Colonic mucosa (tissue), 4 donors: ENCODE results near the gene USP15. TPM values are rescaled to one million over a fixed set of nuclear protein-coding genes. Genes with fewer than 3 reads are reported as not detected.

Source experiments
- DNase-seq: peaks from one replicate; pipeline ENCODE4 v3.0.0-alpha.2; 2020
- H3K27ac ChIP-seq: fragments of 200-600 bp; one replicate; pipeline ENCODE4 v1.8.0; 2021
- H3K27me3 ChIP-seq: fragments of 200-600 bp; one replicate; pipeline ENCODE4 v1.8.0; 2021
- H3K36me3 ChIP-seq: fragments of 200-600 bp; one replicate; pipeline ENCODE4 v1.8.0; 2021
- H3K4me1 ChIP-seq: fragments of 200-600 bp; one replicate; pipeline ENCODE4 v1.8.0; 2021; ENCODE audit warnings: mild to moderate bottlenecking
- H3K4me3 ChIP-seq: fragments of 200-600 bp; one replicate; pipeline ENCODE4 v1.8.0; 2021
- H3K9ac ChIP-seq, 2 donors: one replicate each; pipeline ENCODE4 v1.7.0; 2013; ENCODE audit warnings: control low read depth in 2 of 2, low read depth in 2 of 2, low read length in 2 of 2
- H3K9me3 ChIP-seq: fragments of 200-600 bp; one replicate; pipeline ENCODE4 v1.8.0; 2021
- CTCF ChIP-seq: fragments of 200-600 bp; IDR thresholded peaks from one replicate; pipeline ENCODE4 v1.8.0; 2022; ENCODE audit warnings: antibody characterized with exemption, mild to moderate bottlenecking
- intact Hi-C: fragments of 100-400 bp; cut with DNase I; formaldehyde crosslinking; loops from one replicate; pipeline ENCODE4 v1.14.1; 2022
- total RNA-seq, 2 donors: library from RNA; stranded (reverse); fragmentation: NEBNext Ultra II Directional in 1 of 2; extraction: Animal tissue kit (Norgen Biotek cat#: 25700) in 1 of 2; gene quantifications; one replicate each; pipeline ENCODE4 v1.2.1, GENCODE V29; 2021
- donor health status: healthy.
- donor health status: DM: no; HTN: no; CAD: no.
- donor health status: DM: no; HTN: no; CAD: no.

Gene USP15
- total RNA-seq, 2 donors from 2014 or later = 50.3 to 63.0 TPM

DNA sequence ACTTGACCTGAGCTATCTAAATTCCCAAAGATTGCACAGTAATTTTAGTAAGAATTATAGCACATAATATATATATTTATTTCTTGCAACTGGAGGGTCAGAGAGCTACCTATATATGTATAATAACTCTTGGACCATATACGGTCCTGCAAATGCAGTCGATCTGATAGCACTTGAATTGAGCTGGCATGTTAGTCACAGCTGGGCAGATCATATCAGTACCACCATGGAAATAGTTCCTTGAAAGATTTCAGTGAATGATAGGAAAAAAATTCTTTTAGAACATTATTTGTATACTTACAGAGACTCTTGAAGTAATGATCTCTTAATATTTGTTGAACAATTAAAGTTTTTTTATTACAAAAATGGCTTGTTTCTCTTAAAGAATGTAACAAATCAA is 111.9 kb downstream of the USP15 start:
- intact Hi-C loops = no loop called here
- H3K4me3 ChIP-seq = no peak overlapping the region
- no peak overlapping the region for H3K9ac ChIP-seq
- H3K27ac ChIP-seq = no peak overlapping the region
- no peaks in the 10 kb centered on the region for H3K36me3 ChIP-seq
- no peaks in the 10 kb centered on the region for H3K9me3 ChIP-seq
- H3K27me3 ChIP-seq = no peaks in the 10 kb centered on the region
- no peak for TF ChIP-seq CTCF
- H3K4me1 ChIP-seq = no peaks in the 10 kb centered on the region
- no peak for DNase-seq

DNA sequence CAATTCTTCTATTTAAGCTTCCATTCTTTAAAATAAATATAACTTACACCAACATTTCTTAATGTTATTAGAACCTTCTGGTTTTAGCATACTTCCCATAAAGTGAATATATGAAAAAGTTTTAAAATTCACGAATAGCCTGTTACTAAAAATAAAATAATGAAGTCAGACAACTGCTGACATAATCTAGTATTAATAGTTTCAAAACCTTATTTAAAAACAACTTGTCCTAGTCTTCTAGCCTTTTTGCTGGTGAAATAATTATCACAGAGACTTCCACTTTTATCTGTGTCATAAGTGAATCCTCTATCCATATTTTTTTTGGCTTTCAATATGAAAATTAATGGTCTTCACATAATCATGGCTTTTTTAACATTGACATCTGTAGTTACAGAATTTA is 112.6 kb downstream of the USP15 start:
- H3K9me3 ChIP-seq = no peaks in the 10 kb centered on the region
- H3K27ac ChIP-seq = no peak overlapping the region
- no peak overlapping the region for H3K4me3 ChIP-seq
- no peak overlapping the region for H3K9ac ChIP-seq
- H3K27me3 ChIP-seq = no peaks in the 10 kb centered on the region
- DNase-seq = no peak
- TF ChIP-seq CTCF = no peak
- intact Hi-C loops = no loop called here
- H3K36me3 ChIP-seq = no peaks in the 10 kb centered on the region
- no peaks in the 10 kb centered on the region for H3K4me1 ChIP-seq

GRCh38 chr12:62375603-62376002 is 115.4 kb downstream of the USP15 start:
- H3K4me1 ChIP-seq = no peaks in the 10 kb centered on the region
- H3K4me3 ChIP-seq = no peak overlapping the region
- no peak overlapping the region for H3K9ac ChIP-seq
- no peak for TF ChIP-seq CTCF
- no peak overlapping the region for H3K27ac ChIP-seq
- H3K9me3 ChIP-seq = no peaks in the 10 kb centered on the region
- no peak for DNase-seq
- no peaks in the 10 kb centered on the region for H3K36me3 ChIP-seq
- no peaks in the 10 kb centered on the region for H3K27me3 ChIP-seq
- intact Hi-C loops = no loop called here

DNA sequence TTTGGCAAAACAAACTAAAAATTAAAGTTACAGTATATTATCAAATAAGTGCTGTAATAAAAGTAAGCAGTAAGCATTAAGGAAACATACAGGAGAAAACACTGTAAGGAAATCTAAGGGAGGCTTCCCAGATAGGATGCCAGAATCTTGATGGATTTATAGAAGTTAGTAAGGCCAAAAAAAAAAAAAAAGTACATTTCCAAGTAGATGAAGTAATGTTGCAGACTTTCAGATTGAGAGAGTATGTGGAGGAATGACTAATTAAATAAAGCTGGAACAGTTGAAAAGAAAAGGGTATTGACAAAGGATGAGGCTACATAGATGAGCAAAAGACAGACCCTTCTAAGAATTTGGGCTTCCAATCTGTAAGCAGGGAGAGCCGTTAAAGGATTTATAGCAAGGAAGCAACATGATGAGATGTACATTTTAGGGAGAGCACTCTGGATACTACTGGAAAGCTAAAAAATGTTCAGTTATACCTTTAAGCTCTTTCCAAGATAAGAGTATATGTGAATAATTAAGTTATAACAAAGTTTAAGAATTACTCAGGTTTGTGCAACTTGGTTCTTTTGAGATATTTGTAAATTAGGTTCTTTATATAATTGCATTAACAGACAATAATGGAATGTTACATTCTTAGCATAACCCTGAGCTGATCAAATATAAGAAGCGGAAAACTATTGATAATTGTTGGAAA is 119.0 kb downstream of the USP15 start:
- Histone ChIP-seq H3K4me3 (no peak overlapping the region), H3K4me1 (no peaks in the 10 kb centered on the region), H3K9me3 (no peaks in the 10 kb centered on the region), H3K9ac (no peak overlapping the region), H3K27me3 (no peaks in the 10 kb centered on the region), H3K36me3 (no peaks in the 10 kb centered on the region), H3K27ac (no peak overlapping the region)
- no peak for TF ChIP-seq CTCF
- intact Hi-C loops = no loop called here
- DNase-seq = no peak

DNA sequence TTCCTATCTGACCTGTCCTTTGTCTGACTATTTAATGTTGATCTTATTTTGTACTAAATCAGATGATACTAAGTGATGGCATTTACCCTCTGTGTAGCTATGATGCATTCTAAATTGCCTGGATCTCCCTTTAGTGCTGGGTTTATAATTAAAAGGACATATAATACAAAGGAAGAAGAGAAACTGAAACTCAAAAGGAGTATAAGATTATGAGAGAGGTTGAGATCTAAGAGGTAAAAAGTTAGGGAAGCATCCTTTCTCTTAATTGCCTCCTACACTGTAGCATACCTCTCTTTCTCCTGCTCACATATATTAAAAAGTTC is 119.5 kb downstream of the USP15 start:
- TF ChIP-seq CTCF = no peak
- H3K9me3 ChIP-seq = no peaks in the 10 kb centered on the region
- no peaks in the 10 kb centered on the region for H3K4me1 ChIP-seq
- no peaks in the 10 kb centered on the region for H3K27me3 ChIP-seq
- no peak overlapping the region for H3K27ac ChIP-seq
- no peak overlapping the region for H3K4me3 ChIP-seq
- DNase-seq = no peak
- H3K9ac ChIP-seq = no peak overlapping the region
- H3K36me3 ChIP-seq = no peaks in the 10 kb centered on the region
- intact Hi-C loops = no loop called here
